Upper lobe of left lung (tissue), 6 donors: ENCODE measurements around the gene TIPARP. TPM values are rescaled to one million over a fixed set of nuclear protein-coding genes. Genes with fewer than 3 reads are reported as not detected.
"Not testable (repeated sequence)": the region's sequence is repeated elsewhere in the genome, so short reads cannot be mapped to it uniquely, and the experiment has no call there.

ENCODE experiments used
- ATAC-seq, 2 donors: fragments of 200-7000 bp; cut with Tn5 transposase; one replicate each; pipeline ENCODE4 v1.9.1; 2022; ENCODE audit warnings: mild to moderate bottlenecking in 2 of 2, moderate library complexity in 2 of 2; ENCODE audit not compliant: low FRiP score in 2 of 2
- DNase-seq, 2 donors: peaks; one replicate each; pipeline ENCODE4 v3.0.0-alpha.2; 2019 to 2020
- H3K27ac ChIP-seq, 4 donors: fragments of 200-600 bp; sonication (generic); one replicate each; pipeline ENCODE4 v1.5.1; 2016 to 2019
- H3K27me3 ChIP-seq, 4 donors: fragments of 200-600 bp; sonication (generic); one replicate each; pipeline ENCODE4 v1.5.1; 2017 to 2019
- H3K36me3 ChIP-seq, 4 donors: fragments of 200-600 bp; sonication (generic); one replicate each; pipeline ENCODE4 v1.5.1; 2016 to 2019
- H3K4me1 ChIP-seq, 4 donors: fragments of 200-600 bp; sonication (generic); one replicate each; pipeline ENCODE4 v1.5.1; 2018 to 2019
- H3K4me3 ChIP-seq, 4 donors: fragments of 200-600 bp; sonication (generic); one replicate each; pipeline ENCODE4 v1.5.1; 2017 to 2019; ENCODE audit warnings: mild to moderate bottlenecking in 2 of 4, moderate library complexity in 1 of 4
- H3K9me3 ChIP-seq, 4 donors: fragments of 200-600 bp; sonication (generic); one replicate each; pipeline ENCODE4 v1.5.1; 2018 to 2019
- CTCF ChIP-seq, 6 experiments: fragments of 450-650 bp in 4 of 6; fragments of 200-600 bp in 2 of 6; sonication (generic) in 2 of 6; IDR thresholded peaks; one replicate each; pipeline ENCODE4 v1.5.1; 2016 to 2019; ENCODE audit warnings: antibody characterized with exemption in 6 of 6
- EP300 ChIP-seq, 4 donors: sonication (generic); formaldehyde crosslinking; IDR thresholded peaks; one replicate each; pipeline ENCODE4 v1.5.1; 2017; ENCODE audit warnings: antibody characterized with exemption in 4 of 4, control low read depth in 2 of 4
- POLR2A ChIP-seq, 4 donors: fragments of 450-650 bp; IDR thresholded peaks; one replicate each; pipeline ENCODE4 v1.5.1; 2016 to 2017; ENCODE audit warnings: antibody characterized with exemption in 4 of 4, mild to moderate bottlenecking in 2 of 4
- POLR2AphosphoS5 ChIP-seq, 2 donors: sonication (generic); formaldehyde crosslinking; IDR thresholded peaks; one replicate each; pipeline ENCODE4 v1.5.1; 2017; ENCODE audit warnings: antibody characterized with exemption in 2 of 2
- WGBS, 2 donors: methylation state at CpG; one replicate each; pipeline ENCODE4 v1.1.5; 2017 to 2018; 5-methylcytosine and 5-hydroxymethylcytosine counted together
- total RNA-seq, 6 donors: library from RNA; depleted of rRNA in 4 of 6; stranded (reverse); fragments of >200 nt in 4 of 6; gene quantifications; one replicate each; pipeline versions ENCODE4 v1.1.0 to v1.2.1, GENCODE V29; 2016 to 2021
- donor health status: DM: no; HTN: no; CAD: no; lungs with moderate emphysema.
- donor health status: DM: no; HTN: yes; CAD: no; lungs with severe emphysema.

TIPARP gene
- total RNA-seq, 6 donors from 2014 or later: 21.5 to 84.7 (median 50.6) TPM

GRCh38 chr3:156648086-156648485 lies 26.3 kb upstream of the TIPARP start:
- Histone ChIP-seq H3K9me3 (no peaks in the 10 kb centered on the region), H3K27me3 (no peaks in the 10 kb centered on the region), H3K4me3 (no peak overlapping the region), H3K4me1 (peaks cover 10 to 12% (median 11%) of the 10 kb centered on the region in 4 donors), H3K27ac (no peak overlapping the region), H3K36me3 (no peaks in the 10 kb centered on the region)
- no peak for TF ChIP-seq POLR2A (IDR thresholded peaks at IDR 0.05)
- TF ChIP-seq EP300 (IDR thresholded peaks at IDR 0.05): no peak
- no peak for TF ChIP-seq CTCF (IDR thresholded peaks at IDR 0.05)
- TF ChIP-seq POLR2AphosphoS5 (IDR thresholded peaks at IDR 0.05): no peak
- DNase-seq (no peak), ATAC-seq (no peak)
- WGBS, 2 donors: 58 to 62% methylated on average over 3 of the region's 3 CpGs

GRCh38 chr3:156649681-156650080 lies 24.7 kb upstream of the TIPARP start:
- 61 to 72% methylated on average over 1 of the region's 1 CpG for WGBS, 2 donors

GRCh38 chr3:156652661-156653060 lies 21.7 kb upstream of the TIPARP start:
- not testable (repeated sequence) for H3K9me3 ChIP-seq, H3K4me3 ChIP-seq, DNase-seq, H3K4me1 ChIP-seq, H3K36me3 ChIP-seq, H3K27me3 ChIP-seq, H3K27ac ChIP-seq, ATAC-seq
- 95 to 98% methylated on average over 1 to 2 of the region's 2 CpGs for WGBS, 2 donors

More at GRCh38 chr3:156649681-156650080, 24.7 kb upstream of the TIPARP start:
- H3K36me3 ChIP-seq: no peaks in the 10 kb centered on the region
- DNase-seq: no peak
- H3K9me3 ChIP-seq: no peaks in the 10 kb centered on the region
- ATAC-seq: no peak
- no peaks in the 10 kb centered on the region for H3K27me3 ChIP-seq
- no peak overlapping the region for H3K4me3 ChIP-seq
- TF ChIP-seq POLR2A (IDR thresholded peaks at IDR 0.05) (no peak), EP300 (IDR thresholded peaks at IDR 0.05) (no peak), CTCF (IDR thresholded peaks at IDR 0.05) (no peak), POLR2AphosphoS5 (IDR thresholded peaks at IDR 0.05) (no peak)
- H3K4me1 ChIP-seq: no peaks in the 10 kb centered on the region
- H3K27ac ChIP-seq: no peak overlapping the region

- 87 to 88% methylated on average over 1 of the region's 1 CpG for WGBS, 2 donors
- Histone ChIP-seq H3K9me3 (no peaks in the 10 kb centered on the region), H3K4me3 (no peak overlapping the region), H3K27me3 (no peaks in the 10 kb centered on the region), H3K4me1 (no peaks in the 10 kb centered on the region), H3K36me3 (no peaks in the 10 kb centered on the region), H3K27ac (no peak overlapping the region)
- DNase-seq (no peak), ATAC-seq (no peak)
- no peak for TF ChIP-seq CTCF (IDR thresholded peaks at IDR 0.05)
- no peak for TF ChIP-seq POLR2AphosphoS5 (IDR thresholded peaks at IDR 0.05)
Observed at GRCh38 chr3:156654834-156655233, 19.6 kb upstream of the TIPARP start.

GRCh38 chr3:156655819-156656550 lies 18.4 kb upstream of the TIPARP start:
- Histone ChIP-seq H3K4me3 (no peak overlapping the region), H3K36me3 (no peaks in the 10 kb centered on the region), H3K4me1 (no peaks in the 10 kb centered on the region), H3K27me3 (no peaks in the 10 kb centered on the region), H3K27ac (no peak overlapping the region), H3K9me3 (no peaks in the 10 kb centered on the region)
- no peak for ATAC-seq
- WGBS, 2 donors: 81 to 88% methylated on average over 5 of the region's 5 CpGs
- TF ChIP-seq POLR2AphosphoS5 (IDR thresholded peaks at IDR 0.05) (no peak), CTCF (IDR thresholded peaks at IDR 0.05) (no peak), EP300 (IDR thresholded peaks at IDR 0.05) (no peak), POLR2A (IDR thresholded peaks at IDR 0.05) (no peak)
- no peak for DNase-seq
